Measurements from ENCODE around the gene CEBPB.
"Not testable (repeated sequence)": the region's sequence is repeated elsewhere in the genome, so short reads cannot be mapped to it uniquely, and the experiment has no call there.

CEBPB gene

GRCh38 chr20:50170549-50171220 lies 19.9 kb upstream of the CEBPB start:
- no peak for DNase-seq

GRCh38 chr20:50172347-50173013 lies 18.1 kb upstream of the CEBPB start:
- DNase-seq: no peak

- DNase-seq: no peak
These were observed 16.2 kb upstream of the CEBPB start for GRCh38 chr20:50174456-50174855.

GRCh38 chr20:50175938-50176933 lies 14.4 kb upstream of the CEBPB start:
- no peak for DNase-seq

GRCh38 chr20:50178672-50179071 lies 12.0 kb upstream of the CEBPB start:
- DNase-seq: not testable (repeated sequence)

GRCh38 chr20:50181344-50181743 lies 9.3 kb upstream of the CEBPB start:
- DNase-seq: no peak

GRCh38 chr20:50182346-50182745 lies 8.3 kb upstream of the CEBPB start:
- no peak for DNase-seq

- DNase-seq: no peak
These were observed 5.2 kb upstream of the CEBPB start for GRCh38 chr20:50185426-50185825.

- peak; percentile 92 for DNase-seq
These were observed 4.3 kb upstream of the CEBPB start for GRCh38 chr20:50186151-50186885.

GRCh38 chr20:50186987-50187402 lies 3.6 kb upstream of the CEBPB start:
- DNase-seq: no peak

GRCh38 chr20:50187403-50188051 lies 3.1 kb upstream of the CEBPB start:
- no peak for DNase-seq

- DNase-seq: no peak
These were observed 2.3 kb upstream of the CEBPB start for GRCh38 chr20:50188287-50188688.

- DNase-seq: no peak
These were observed 1.6 kb upstream of the CEBPB start for GRCh38 chr20:50188879-50189680.

GRCh38 chr20:50189681-50190250 lies 864 bp upstream of the CEBPB start:
- DNase-seq: peak; percentile 36

GRCh38 chr20:50191065-50191543 lies 474 bp downstream of the CEBPB start:
- DNase-seq: peak; percentile 57

GRCh38 chr20:50191544-50192363 lies 1.1 kb downstream of the CEBPB start:
- DNase-seq: peak; percentile 64

GRCh38 chr20:50192364-50193198 lies 2.0 kb downstream of the CEBPB start:
- DNase-seq: peak; percentile 88

- DNase-seq: no peak
These were observed 2.7 kb downstream of the CEBPB start for GRCh38 chr20:50193199-50193835.

Data from stimulated activated CD4-positive, alpha-beta T cell treated with anti-CD3 and anti-CD28 coated beads, Interleukin-4, amount 100 ng/mL, for 24 hours (primary cell).